Measurements from ENCODE around the gene TMPRSS13. TPM values are rescaled to one million over a fixed set of nuclear protein-coding genes. Genes with fewer than 3 reads are reported as not detected.
A peak's percentile ranks its signal among the peaks of the same experiment; 100 is the strongest.

The TMPRSS13 gene
- total and polyA plus RNA-seq, 2 donors = 1.5 to 3.5 TPM

- Histone ChIP-seq H3K4me3 (ENCODE audit: low read length in 2 of 2) (no peak overlapping the region), H3K27me3 (ENCODE audit: control insufficient read depth in 2 of 2, insufficient read depth in 1 of 2, low read length in 1 of 2) (no peaks in the 10 kb centered on the region), H3K27ac (ENCODE audit: low read depth in 1 of 2, low read length in 1 of 2) (no peak overlapping the region), H3K36me3 (ENCODE audit: control insufficient read depth in 2 of 2, insufficient read depth in 2 of 2, low read length in 1 of 2) (no peaks in the 10 kb centered on the region), H3K9me3 (ENCODE audit: control insufficient read depth in 2 of 2, insufficient read depth in 1 of 2, low read length in 1 of 2) (no peaks in the 10 kb centered on the region), H3K4me1 (ENCODE audit: control insufficient read depth in 2 of 2, insufficient read depth in 2 of 2, low read length in 2 of 2) (peaks cover 0 to 14% of the 10 kb centered on the region in 2 donors)
- no peak for DNase-seq (ENCODE audit: low read depth in 6 of 9, low spot score in 9 of 9)
- WGBS = 97% methylated on average over 17 of the region's 17 CpGs
These were observed 10.6 kb downstream of the TMPRSS13 start for GRCh38 chr11:117918366-117919255.

DNA sequence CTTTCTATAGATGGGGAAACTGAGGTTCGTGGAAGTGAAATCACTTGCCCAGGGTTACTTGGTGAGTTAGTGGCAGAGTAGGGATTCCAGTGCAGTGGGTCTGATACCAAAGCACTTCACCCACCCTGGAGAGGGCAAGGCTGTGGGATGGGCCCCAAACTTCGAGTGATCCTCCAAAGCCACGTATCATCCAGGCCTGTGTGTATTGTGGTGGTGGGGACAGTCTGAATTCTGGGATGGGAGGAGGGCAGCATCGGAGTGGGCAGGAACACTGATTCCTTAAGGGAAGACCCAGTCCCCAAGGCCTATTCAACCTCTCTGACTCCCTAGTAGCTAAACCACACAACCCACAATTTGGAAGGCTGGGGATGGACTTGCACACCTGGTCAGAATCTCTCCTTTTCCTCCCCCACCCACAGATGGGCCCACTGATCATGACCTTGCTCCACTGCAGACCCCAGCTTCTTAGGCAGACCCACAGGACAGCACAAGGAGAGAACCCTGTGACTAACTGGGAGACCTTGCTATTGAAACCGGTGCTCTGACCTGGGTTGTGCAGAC, 11.5 kb downstream of the TMPRSS13 start:
- Histone ChIP-seq H3K4me1 (ENCODE audit: control insufficient read depth in 2 of 2, insufficient read depth in 2 of 2, low read length in 2 of 2) (peaks cover 0 to 14% of the 10 kb centered on the region in 2 donors), H3K27ac (ENCODE audit: low read depth in 1 of 2, low read length in 1 of 2) (no peak overlapping the region), H3K27me3 (ENCODE audit: control insufficient read depth in 2 of 2, insufficient read depth in 1 of 2, low read length in 1 of 2) (no peaks in the 10 kb centered on the region), H3K4me3 (ENCODE audit: low read length in 2 of 2) (no peak overlapping the region), H3K9me3 (ENCODE audit: control insufficient read depth in 2 of 2, insufficient read depth in 1 of 2, low read length in 1 of 2) (no peaks in the 10 kb centered on the region), H3K36me3 (ENCODE audit: control insufficient read depth in 2 of 2, insufficient read depth in 2 of 2, low read length in 1 of 2) (no peaks in the 10 kb centered on the region)
- no peak for DNase-seq (ENCODE audit: low read depth in 6 of 9, low spot score in 9 of 9)
- 97% methylated on average over 5 of the region's 5 CpGs for WGBS

DNA sequence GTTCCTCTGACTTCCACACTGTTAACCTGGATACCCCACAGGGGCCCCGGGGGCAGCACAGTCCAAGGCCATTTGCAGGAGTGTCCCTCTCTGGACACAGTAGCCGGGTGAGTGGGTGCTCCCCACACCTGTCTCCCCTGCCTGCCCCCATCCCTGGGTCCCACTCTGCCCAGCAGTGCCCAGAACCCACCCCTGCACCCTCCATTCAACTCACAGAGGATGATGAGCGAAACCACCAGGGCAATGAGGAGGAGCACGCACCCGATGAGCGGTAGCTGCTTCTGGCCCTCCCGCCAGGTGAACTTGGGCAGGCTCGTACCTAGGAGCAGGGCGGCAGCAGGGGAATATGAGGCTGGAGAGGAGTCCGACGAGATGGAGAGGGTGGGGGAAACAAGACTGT, 12.2 kb downstream of the TMPRSS13 start:
- no peak overlapping the region for H3K27ac ChIP-seq (ENCODE audit: low read depth in 1 of 2, low read length in 1 of 2)
- H3K4me1 ChIP-seq (ENCODE audit: control insufficient read depth in 2 of 2, insufficient read depth in 2 of 2, low read length in 2 of 2) = peaks cover 0 to 14% of the 10 kb centered on the region in 2 donors
- WGBS = 97% methylated on average over 11 of the region's 11 CpGs
- H3K9me3 ChIP-seq (ENCODE audit: control insufficient read depth in 2 of 2, insufficient read depth in 1 of 2, low read length in 1 of 2) = no peaks in the 10 kb centered on the region
- DNase-seq (ENCODE audit: low read depth in 6 of 9, low spot score in 9 of 9) = no peak
- no peaks in the 10 kb centered on the region for H3K36me3 ChIP-seq (ENCODE audit: control insufficient read depth in 2 of 2, insufficient read depth in 2 of 2, low read length in 1 of 2)
- H3K4me3 ChIP-seq (ENCODE audit: low read length in 2 of 2) = no peak overlapping the region
- H3K27me3 ChIP-seq (ENCODE audit: control insufficient read depth in 2 of 2, insufficient read depth in 1 of 2, low read length in 1 of 2) = no peaks in the 10 kb centered on the region

GRCh38 chr11:117915672-117916235, 13.4 kb downstream of the TMPRSS13 start:
- Histone ChIP-seq H3K27ac (ENCODE audit: low read depth in 1 of 2, low read length in 1 of 2) (no peak overlapping the region), H3K4me1 (ENCODE audit: control insufficient read depth in 2 of 2, insufficient read depth in 2 of 2, low read length in 2 of 2) (peaks cover 0 to 14% of the 10 kb centered on the region in 2 donors), H3K27me3 (ENCODE audit: control insufficient read depth in 2 of 2, insufficient read depth in 1 of 2, low read length in 1 of 2) (no peaks in the 10 kb centered on the region), H3K9me3 (ENCODE audit: control insufficient read depth in 2 of 2, insufficient read depth in 1 of 2, low read length in 1 of 2) (no peaks in the 10 kb centered on the region), H3K4me3 (ENCODE audit: low read length in 2 of 2) (no peak overlapping the region), H3K36me3 (ENCODE audit: control insufficient read depth in 2 of 2, insufficient read depth in 2 of 2, low read length in 1 of 2) (no peaks in the 10 kb centered on the region)
- DNase-seq (ENCODE audit: low read depth in 6 of 9, low spot score in 9 of 9) = no peak
- 86% methylated on average over 9 of the region's 9 CpGs for WGBS

DNA sequence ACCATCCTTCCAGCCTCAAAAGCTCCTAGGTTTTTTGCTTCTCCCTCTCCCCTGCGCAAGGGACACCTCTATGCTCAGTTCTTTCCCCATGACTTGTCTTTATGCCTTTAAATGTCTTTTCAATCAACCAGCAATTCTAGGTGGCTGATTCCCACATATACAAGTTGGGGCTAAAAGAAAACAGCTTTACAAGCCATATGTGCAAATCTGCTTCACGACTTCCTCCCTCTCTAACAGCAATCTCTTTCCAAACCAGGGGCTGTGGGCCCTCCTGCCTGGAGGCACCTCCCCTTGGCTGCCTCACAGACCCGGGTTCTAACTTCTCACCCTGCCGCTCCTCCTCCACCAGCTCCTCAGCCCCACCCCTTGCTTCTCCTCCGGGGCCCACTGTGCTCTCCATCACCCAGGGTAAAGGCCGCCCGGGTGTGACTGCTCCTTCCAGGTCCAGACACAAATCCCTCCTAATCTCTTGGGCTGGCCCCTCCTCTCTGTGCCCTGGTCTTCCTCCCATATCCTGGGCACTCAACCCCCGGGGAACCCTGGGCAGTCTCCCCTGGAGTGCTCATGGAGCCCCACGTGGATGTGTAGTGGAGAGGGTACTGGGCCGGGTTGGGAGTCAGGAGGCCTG, 14.1 kb downstream of the TMPRSS13 start:
- Histone ChIP-seq H3K4me1 (ENCODE audit: control insufficient read depth in 2 of 2, insufficient read depth in 2 of 2, low read length in 2 of 2) (peaks cover 0 to 14% of the 10 kb centered on the region in 2 donors), H3K4me3 (ENCODE audit: low read length in 2 of 2) (no peak overlapping the region), H3K9me3 (ENCODE audit: control insufficient read depth in 2 of 2, insufficient read depth in 1 of 2, low read length in 1 of 2) (no peaks in the 10 kb centered on the region), H3K27ac (ENCODE audit: low read depth in 1 of 2, low read length in 1 of 2) (no peak overlapping the region), H3K27me3 (ENCODE audit: control insufficient read depth in 2 of 2, insufficient read depth in 1 of 2, low read length in 1 of 2) (no peaks in the 10 kb centered on the region), H3K36me3 (ENCODE audit: control insufficient read depth in 2 of 2, insufficient read depth in 2 of 2, low read length in 1 of 2) (no peaks in the 10 kb centered on the region)
- WGBS = 62% methylated on average over 10 of the region's 10 CpGs
- peak in 2 of 9 donors; percentile 32 to 47 for DNase-seq (ENCODE audit: low read depth in 6 of 9, low spot score in 9 of 9)

DNA sequence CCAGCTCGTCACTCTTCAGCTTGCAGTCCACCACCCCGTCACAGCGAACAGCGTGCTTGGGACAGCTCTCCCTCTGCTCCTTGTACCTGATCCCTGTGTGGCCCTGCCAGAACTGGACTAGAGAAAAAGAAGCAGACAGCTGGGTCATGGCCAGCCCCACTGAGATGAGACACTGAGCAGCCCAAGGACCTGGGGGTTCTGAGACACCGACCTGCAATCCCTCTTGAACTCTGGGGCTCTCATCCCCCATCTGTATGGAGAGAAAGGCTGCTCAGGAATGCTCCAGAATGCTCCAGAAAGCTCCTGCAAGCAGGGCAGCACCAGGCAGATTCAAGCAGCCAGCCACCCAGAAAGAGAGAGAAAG, 14.8 kb downstream of the TMPRSS13 start:
- 99% methylated on average over 5 of the region's 5 CpGs for WGBS
- no peak for DNase-seq (ENCODE audit: low read depth in 6 of 9, low spot score in 9 of 9)
- Histone ChIP-seq H3K27me3 (ENCODE audit: control insufficient read depth in 2 of 2, insufficient read depth in 1 of 2, low read length in 1 of 2) (no peaks in the 10 kb centered on the region), H3K4me3 (ENCODE audit: low read length in 2 of 2) (no peak overlapping the region), H3K4me1 (ENCODE audit: control insufficient read depth in 2 of 2, insufficient read depth in 2 of 2, low read length in 2 of 2) (peaks cover 0 to 14% of the 10 kb centered on the region in 2 donors), H3K36me3 (ENCODE audit: control insufficient read depth in 2 of 2, insufficient read depth in 2 of 2, low read length in 1 of 2) (no peaks in the 10 kb centered on the region), H3K27ac (ENCODE audit: low read depth in 1 of 2, low read length in 1 of 2) (no peak overlapping the region), H3K9me3 (ENCODE audit: control insufficient read depth in 2 of 2, insufficient read depth in 1 of 2, low read length in 1 of 2) (no peaks in the 10 kb centered on the region)

GRCh38 chr11:117913736-117914397, 15.3 kb downstream of the TMPRSS13 start:
- no peaks in the 10 kb centered on the region for H3K27me3 ChIP-seq (ENCODE audit: control insufficient read depth in 2 of 2, insufficient read depth in 1 of 2, low read length in 1 of 2)
- no peaks in the 10 kb centered on the region for H3K9me3 ChIP-seq (ENCODE audit: control insufficient read depth in 2 of 2, insufficient read depth in 1 of 2, low read length in 1 of 2)
- WGBS = 98% methylated on average over 9 of the region's 9 CpGs

GRCh38 chr11:117912497-117912896, 16.7 kb downstream of the TMPRSS13 start:
- Histone ChIP-seq H3K36me3 (ENCODE audit: control insufficient read depth in 2 of 2, insufficient read depth in 2 of 2, low read length in 1 of 2) (no peaks in the 10 kb centered on the region), H3K27ac (ENCODE audit: low read depth in 1 of 2, low read length in 1 of 2) (no peak overlapping the region)
- WGBS = 97% methylated on average over 7 of the region's 7 CpGs

More at GRCh38 chr11:117913736-117914397, 15.3 kb downstream of the TMPRSS13 start:
- H3K4me1 ChIP-seq (ENCODE audit: control insufficient read depth in 2 of 2, insufficient read depth in 2 of 2, low read length in 2 of 2) = peaks cover 0 to 14% of the 10 kb centered on the region in 2 donors
- H3K36me3 ChIP-seq (ENCODE audit: control insufficient read depth in 2 of 2, insufficient read depth in 2 of 2, low read length in 1 of 2) = no peaks in the 10 kb centered on the region
- H3K27ac ChIP-seq (ENCODE audit: low read depth in 1 of 2, low read length in 1 of 2) = no peak overlapping the region
- DNase-seq (ENCODE audit: low read depth in 6 of 9, low spot score in 9 of 9) = no peak
- no peak overlapping the region for H3K4me3 ChIP-seq (ENCODE audit: low read length in 2 of 2)

More at GRCh38 chr11:117912497-117912896, 16.7 kb downstream of the TMPRSS13 start:
- Histone ChIP-seq H3K27me3 (ENCODE audit: control insufficient read depth in 2 of 2, insufficient read depth in 1 of 2, low read length in 1 of 2) (no peaks in the 10 kb centered on the region), H3K4me3 (ENCODE audit: low read length in 2 of 2) (no peak overlapping the region), H3K9me3 (ENCODE audit: control insufficient read depth in 2 of 2, insufficient read depth in 1 of 2, low read length in 1 of 2) (no peaks in the 10 kb centered on the region), H3K4me1 (ENCODE audit: control insufficient read depth in 2 of 2, insufficient read depth in 2 of 2, low read length in 2 of 2) (peaks cover 0 to 20% of the 10 kb centered on the region in 2 donors)
- DNase-seq (ENCODE audit: low read depth in 6 of 9, low spot score in 9 of 9) = no peak

All from thymus (tissue), 11 donors.